Measurements from ENCODE around the gene FAH. TPM values are rescaled to one million over a fixed set of nuclear protein-coding genes. Genes with fewer than 3 reads are reported as not detected.

FAH gene
- total RNA-seq, 1 experiment from 2014 or later, result 21.5 TPM

DNA sequence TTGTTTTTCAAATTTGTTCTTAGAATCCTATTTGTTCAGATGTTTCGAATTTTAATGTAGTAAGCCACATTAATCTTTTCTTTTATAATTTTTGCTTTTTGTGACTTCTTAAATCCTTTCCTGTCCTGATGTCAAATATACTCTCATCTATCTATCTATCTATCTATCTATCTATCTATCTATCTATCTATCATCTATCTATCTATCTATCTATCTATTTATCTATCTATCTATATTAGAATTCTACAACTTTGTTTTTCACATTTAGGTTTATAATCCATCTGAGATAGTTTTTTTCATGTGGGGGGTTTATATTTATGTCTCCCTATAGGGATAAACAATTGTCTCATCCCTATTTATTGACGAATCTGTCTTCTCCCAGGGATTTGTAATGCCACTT lies 67.2 kb downstream of the FAH start:
- no peak overlapping the region for H2AFZ ChIP-seq (ENCODE audit: low read length)
- H3K79me2 ChIP-seq (ENCODE audit: insufficient read depth, low read length), result no peaks in the 10 kb centered on the region
- no CpG with 5 or more reads among the region's 2 CpGs for WGBS (ENCODE audit: extremely low coverage, insufficient read length, low lambda C conversion rate)
- Mint-ChIP-seq H3K36me3 (ENCODE audit: insufficient read depth in 1 of 3, low read depth in 3 of 3) (no peaks in the 10 kb centered on the region), H3K4me1 (no peaks in the 10 kb centered on the region), H3K4me3 (no peak overlapping the region), H3K27ac (no peak overlapping the region), H3K27me3 (ENCODE audit: low read depth) (peaks cover 2% of the 10 kb centered on the region), H3K9me3 (no peaks in the 10 kb centered on the region)
- H3K4me2 ChIP-seq (ENCODE audit: insufficient read depth, insufficient read length, low read length), result no peak overlapping the region
- no peak overlapping the region for H4K8ac ChIP-seq (replicated peaks; ENCODE audit: insufficient read length, low read depth, low read length)
- H2BK15ac ChIP-seq (ENCODE audit: low read depth, low read length), result no peak overlapping the region
- no peak overlapping the region for H4K5ac ChIP-seq (ENCODE audit: insufficient read length, low read depth, low read length)
- no peak overlapping the region for H4K91ac ChIP-seq (ENCODE audit: insufficient read length, low read depth, low read length)
- no peak overlapping the region for H3K56ac ChIP-seq (ENCODE audit: insufficient read length, low read depth, low read length)
- no peak overlapping the region for H3K4ac ChIP-seq (ENCODE audit: low read depth, low read length)
- H3K79me1 ChIP-seq (ENCODE audit: insufficient read depth, low read depth, low read length, poor library complexity, severe bottlenecking), result no peaks in the 10 kb centered on the region
- H4K20me1 ChIP-seq (ENCODE audit: control insufficient read depth, insufficient read depth, insufficient read length), result no peaks in the 10 kb centered on the region
- no peaks in the 10 kb centered on the region for H3K23me2 ChIP-seq (ENCODE audit: insufficient read length, low read depth, low read length, poor library complexity, severe bottlenecking)
- no peak overlapping the region for H3K27ac ChIP-seq (ENCODE audit: insufficient read length, low read depth, low read length)
- H3K27me3 ChIP-seq (ENCODE audit: insufficient read depth, low read length), result no peaks in the 10 kb centered on the region
- no peak overlapping the region for H3K9ac ChIP-seq (ENCODE audit: extremely low read depth, insufficient read length, low read length)
- H2AK5ac ChIP-seq (ENCODE audit: insufficient read length, low read length), result no peak overlapping the region
- no peak overlapping the region for H2BK120ac ChIP-seq (ENCODE audit: low read depth, low read length, poor library complexity, severe bottlenecking)
- no peak overlapping the region for H3K18ac ChIP-seq (ENCODE audit: insufficient read length, low read depth, low read length)
- no peak overlapping the region for H2BK20ac ChIP-seq (ENCODE audit: low read depth, low read length, poor library complexity, severe bottlenecking)
- TF ChIP-seq CTCF (conservative IDR thresholded peaks at IDR 0.05), result no peak
- no peak overlapping the region for H2BK5ac ChIP-seq (ENCODE audit: insufficient read length, low read length)
- H3T11ph ChIP-seq (ENCODE audit: low read length), result no peak overlapping the region
- no peak overlapping the region for H2BK12ac ChIP-seq (ENCODE audit: insufficient read length, low read depth, low read length)
- H3K4me1 ChIP-seq (ENCODE audit: insufficient read depth, low read length), result no peaks in the 10 kb centered on the region
- DNase-seq, result no peak
- H3K9me3 ChIP-seq (ENCODE audit: control insufficient read depth, low read depth, low read length), result no peaks in the 10 kb centered on the region
- H3K14ac ChIP-seq (ENCODE audit: insufficient read depth, low read length), result no peak overlapping the region
- H3K23ac ChIP-seq (ENCODE audit: insufficient read length, low read depth, low read length), result no peak overlapping the region

Data from H9 (cell line).